Peyer's patch (tissue), 4 donors: ENCODE data around the gene PLOD2.

Experiments
- POLR2A ChIP-seq, 2 donors: fragments of 450-650 bp; IDR thresholded peaks; one replicate each; pipeline ENCODE4 v1.5.1; 2017; ENCODE audit warnings: antibody characterized with exemption in 2 of 2, mild to moderate bottlenecking in 2 of 2, moderate library complexity in 2 of 2
- TF ChIP-seq, protein P1 (sequence below), 6 experiments: fragments of 450-650 bp in 4 of 6; fragments of 200-600 bp in 2 of 6; sonication (generic) in 1 of 6; IDR thresholded peaks; one replicate each; pipeline ENCODE4 v1.5.1; 2017 to 2019; ENCODE audit warnings: antibody characterized with exemption in 6 of 6, mild to moderate bottlenecking in 3 of 6, moderate library complexity in 1 of 6

DNA sequence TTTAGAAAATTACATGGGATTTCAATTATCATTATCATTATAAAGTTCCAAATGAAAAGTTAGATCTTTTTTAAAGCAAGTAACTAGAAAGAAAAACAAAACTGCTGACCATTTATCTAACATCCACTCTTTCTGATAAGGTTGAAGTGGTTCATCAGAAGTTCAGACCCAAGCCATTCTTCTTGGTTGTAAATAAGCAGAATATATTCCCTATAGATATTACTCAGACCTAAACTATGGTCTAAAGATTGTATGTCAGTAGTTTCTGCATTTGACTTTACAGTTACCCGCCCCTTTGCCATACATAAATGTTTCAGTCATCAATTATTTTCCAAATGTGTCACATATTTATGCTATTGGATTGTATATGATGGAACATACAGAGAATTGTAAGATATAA lies 136.7 kb downstream of the PLOD2 start:
- TF ChIP-seq, protein P1, sequence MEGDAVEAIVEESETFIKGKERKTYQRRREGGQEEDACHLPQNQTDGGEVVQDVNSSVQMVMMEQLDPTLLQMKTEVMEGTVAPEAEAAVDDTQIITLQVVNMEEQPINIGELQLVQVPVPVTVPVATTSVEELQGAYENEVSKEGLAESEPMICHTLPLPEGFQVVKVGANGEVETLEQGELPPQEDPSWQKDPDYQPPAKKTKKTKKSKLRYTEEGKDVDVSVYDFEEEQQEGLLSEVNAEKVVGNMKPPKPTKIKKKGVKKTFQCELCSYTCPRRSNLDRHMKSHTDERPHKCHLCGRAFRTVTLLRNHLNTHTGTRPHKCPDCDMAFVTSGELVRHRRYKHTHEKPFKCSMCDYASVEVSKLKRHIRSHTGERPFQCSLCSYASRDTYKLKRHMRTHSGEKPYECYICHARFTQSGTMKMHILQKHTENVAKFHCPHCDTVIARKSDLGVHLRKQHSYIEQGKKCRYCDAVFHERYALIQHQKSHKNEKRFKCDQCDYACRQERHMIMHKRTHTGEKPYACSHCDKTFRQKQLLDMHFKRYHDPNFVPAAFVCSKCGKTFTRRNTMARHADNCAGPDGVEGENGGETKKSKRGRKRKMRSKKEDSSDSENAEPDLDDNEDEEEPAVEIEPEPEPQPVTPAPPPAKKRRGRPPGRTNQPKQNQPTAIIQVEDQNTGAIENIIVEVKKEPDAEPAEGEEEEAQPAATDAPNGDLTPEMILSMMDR (IDR thresholded peaks at IDR 0.05) = no peak
- TF ChIP-seq POLR2A (IDR thresholded peaks at IDR 0.05) = no peak
